ENCODE measurements around the gene FOXC2.

DNA sequence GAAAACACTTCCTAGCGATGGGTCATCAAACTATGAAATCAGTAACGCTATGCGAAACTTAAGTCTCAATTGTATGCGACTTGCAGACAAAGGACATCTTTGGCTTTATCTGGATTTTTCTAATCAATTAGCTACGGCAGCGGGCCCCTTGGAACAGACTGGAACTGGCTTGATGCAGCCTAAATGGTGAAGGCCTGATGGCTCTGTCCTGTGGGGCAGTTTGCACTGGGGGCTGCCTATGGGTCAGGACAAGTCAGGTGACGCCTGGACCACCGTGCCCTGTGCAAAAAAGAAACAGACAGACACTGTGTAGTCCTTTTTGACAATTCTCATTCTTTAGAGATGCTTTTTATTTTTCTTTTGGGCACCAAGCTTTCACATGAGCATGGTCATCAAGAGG, 33.6 kb upstream of the FOXC2 start:
- TF ChIP-seq, protein P1, sequence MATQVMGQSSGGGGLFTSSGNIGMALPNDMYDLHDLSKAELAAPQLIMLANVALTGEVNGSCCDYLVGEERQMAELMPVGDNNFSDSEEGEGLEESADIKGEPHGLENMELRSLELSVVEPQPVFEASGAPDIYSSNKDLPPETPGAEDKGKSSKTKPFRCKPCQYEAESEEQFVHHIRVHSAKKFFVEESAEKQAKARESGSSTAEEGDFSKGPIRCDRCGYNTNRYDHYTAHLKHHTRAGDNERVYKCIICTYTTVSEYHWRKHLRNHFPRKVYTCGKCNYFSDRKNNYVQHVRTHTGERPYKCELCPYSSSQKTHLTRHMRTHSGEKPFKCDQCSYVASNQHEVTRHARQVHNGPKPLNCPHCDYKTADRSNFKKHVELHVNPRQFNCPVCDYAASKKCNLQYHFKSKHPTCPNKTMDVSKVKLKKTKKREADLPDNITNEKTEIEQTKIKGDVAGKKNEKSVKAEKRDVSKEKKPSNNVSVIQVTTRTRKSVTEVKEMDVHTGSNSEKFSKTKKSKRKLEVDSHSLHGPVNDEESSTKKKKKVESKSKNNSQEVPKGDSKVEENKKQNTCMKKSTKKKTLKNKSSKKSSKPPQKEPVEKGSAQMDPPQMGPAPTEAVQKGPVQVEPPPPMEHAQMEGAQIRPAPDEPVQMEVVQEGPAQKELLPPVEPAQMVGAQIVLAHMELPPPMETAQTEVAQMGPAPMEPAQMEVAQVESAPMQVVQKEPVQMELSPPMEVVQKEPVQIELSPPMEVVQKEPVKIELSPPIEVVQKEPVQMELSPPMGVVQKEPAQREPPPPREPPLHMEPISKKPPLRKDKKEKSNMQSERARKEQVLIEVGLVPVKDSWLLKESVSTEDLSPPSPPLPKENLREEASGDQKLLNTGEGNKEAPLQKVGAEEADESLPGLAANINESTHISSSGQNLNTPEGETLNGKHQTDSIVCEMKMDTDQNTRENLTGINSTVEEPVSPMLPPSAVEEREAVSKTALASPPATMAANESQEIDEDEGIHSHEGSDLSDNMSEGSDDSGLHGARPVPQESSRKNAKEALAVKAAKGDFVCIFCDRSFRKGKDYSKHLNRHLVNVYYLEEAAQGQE (IDR thresholded peaks at IDR 0.05; ENCODE audit: insufficient read depth in 1 of 2, low read depth in 2 of 2, low read length in 1 of 2): no peak
- TF ChIP-seq, protein P2, sequence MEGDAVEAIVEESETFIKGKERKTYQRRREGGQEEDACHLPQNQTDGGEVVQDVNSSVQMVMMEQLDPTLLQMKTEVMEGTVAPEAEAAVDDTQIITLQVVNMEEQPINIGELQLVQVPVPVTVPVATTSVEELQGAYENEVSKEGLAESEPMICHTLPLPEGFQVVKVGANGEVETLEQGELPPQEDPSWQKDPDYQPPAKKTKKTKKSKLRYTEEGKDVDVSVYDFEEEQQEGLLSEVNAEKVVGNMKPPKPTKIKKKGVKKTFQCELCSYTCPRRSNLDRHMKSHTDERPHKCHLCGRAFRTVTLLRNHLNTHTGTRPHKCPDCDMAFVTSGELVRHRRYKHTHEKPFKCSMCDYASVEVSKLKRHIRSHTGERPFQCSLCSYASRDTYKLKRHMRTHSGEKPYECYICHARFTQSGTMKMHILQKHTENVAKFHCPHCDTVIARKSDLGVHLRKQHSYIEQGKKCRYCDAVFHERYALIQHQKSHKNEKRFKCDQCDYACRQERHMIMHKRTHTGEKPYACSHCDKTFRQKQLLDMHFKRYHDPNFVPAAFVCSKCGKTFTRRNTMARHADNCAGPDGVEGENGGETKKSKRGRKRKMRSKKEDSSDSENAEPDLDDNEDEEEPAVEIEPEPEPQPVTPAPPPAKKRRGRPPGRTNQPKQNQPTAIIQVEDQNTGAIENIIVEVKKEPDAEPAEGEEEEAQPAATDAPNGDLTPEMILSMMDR (IDR thresholded peaks at IDR 0.05): no peak

Data from Panc1 (cell line).